Stomach (tissue), 9 donors: ENCODE data around the gene UBAC2. TPM values are rescaled to one million over a fixed set of nuclear protein-coding genes. Genes with fewer than 3 reads are reported as not detected.

ENCODE experiments used
- DNase-seq, 2 donors: peaks; one replicate each; pipeline versions ENCODE4 v3.0.0 to v3.0.0-alpha.2; 2013 to 2019
- H3K27ac ChIP-seq, 5 donors: fragments of 200-600 bp in 4 of 5; sonication (generic) in 4 of 5; one replicate each; pipeline ENCODE4 v1.5.1; 2013 to 2019; ENCODE audit warnings: mild to moderate bottlenecking in 1 of 5, moderate library complexity in 1 of 5
- H3K27me3 ChIP-seq, 3 donors: fragments of 200-600 bp; sonication (generic); one replicate each; pipeline ENCODE4 v1.5.1; 2017 to 2019; ENCODE audit warnings: mixed run types in 1 of 3
- H3K36me3 ChIP-seq, 4 donors: fragments of 200-600 bp; sonication (generic); 1 replicate in 3 of 4; 2 replicates in 1 of 4; pipeline ENCODE4 v1.5.1; 2016 to 2019
- H3K4me1 ChIP-seq, 4 donors: fragments of 200-600 bp; sonication (generic); one replicate each; pipeline ENCODE4 v1.5.1; 2016 to 2019
- H3K4me3 ChIP-seq, 4 donors: fragments of 200-600 bp; sonication (generic) in 3 of 4; one replicate each; pipeline ENCODE4 v1.5.1; 2016 to 2019; ENCODE audit warnings: mild to moderate bottlenecking in 1 of 4
- H3K9me3 ChIP-seq, 4 donors: fragments of 200-600 bp; sonication (generic); one replicate each; pipeline ENCODE4 v1.5.1; 2016 to 2019
- EP300 ChIP-seq: sonication (generic); formaldehyde crosslinking; IDR thresholded peaks from one replicate; pipeline ENCODE4 v1.6.1; 2017; ENCODE audit warnings: antibody characterized with exemption
- POLR2A ChIP-seq, 4 donors: fragments of 450-650 bp; IDR thresholded peaks; one replicate each; pipeline ENCODE4 v1.6.1; 2016; ENCODE audit warnings: antibody characterized with exemption in 4 of 4, control low read depth in 2 of 4, mild to moderate bottlenecking in 1 of 4, moderate library complexity in 1 of 4
- POLR2AphosphoS5 ChIP-seq, 3 donors: sonication (generic); formaldehyde crosslinking; IDR thresholded peaks; one replicate each; pipeline ENCODE4 v1.6.1; 2016; ENCODE audit warnings: antibody characterized with exemption in 3 of 3
- WGBS, 5 donors: extraction: QIAGEN DNeasy Blood & Tissue Kit in 3 of 5; methylation state at CpG; one replicate each; pipeline versions ENCODE4 v1.1.5 to v1.1.7; 2013 to 2018; 5-methylcytosine and 5-hydroxymethylcytosine counted together
- intact Hi-C: fragments of 100-400 bp; cut with DNase I; formaldehyde crosslinking; loops from one replicate; pipeline ENCODE4 v1.15.1; 2023; ENCODE audit warnings: low total_unique reads
- polyA plus RNA-seq, 3 donors: library from polyadenylated mRNA; stranded (reverse); fragments of 200-250 nt; gene quantifications; one replicate each; pipeline ENCODE4 v1.2.3, GENCODE V29; 2013
- total RNA-seq, 5 donors: library from RNA; depleted of rRNA; stranded (reverse); fragments of >200 nt; gene quantifications; one replicate each; pipeline versions ENCODE4 v1.1.0 to v1.2.3, GENCODE V29; 2014 to 2016
- TF ChIP-seq, protein P1 (sequence below), 7 experiments: fragments of 450-650 bp in 4 of 7; fragments of 200-600 bp in 3 of 7; sonication (generic) in 3 of 7; IDR thresholded peaks; one replicate each; pipeline ENCODE4 v1.5.1; 2016 to 2019; ENCODE audit warnings: antibody characterized with exemption in 7 of 7, control low read depth in 2 of 7, mild to moderate bottlenecking in 1 of 7
- donor health status: healthy with polysubstance abuse.
- donor health status: Bipolar disorder and iron deficiency.
- donor health status: healthy.

UBAC2 gene
- total and polyA plus RNA-seq, 8 donors = 18.1 to 68.8 (median 40.1) TPM

DNA sequence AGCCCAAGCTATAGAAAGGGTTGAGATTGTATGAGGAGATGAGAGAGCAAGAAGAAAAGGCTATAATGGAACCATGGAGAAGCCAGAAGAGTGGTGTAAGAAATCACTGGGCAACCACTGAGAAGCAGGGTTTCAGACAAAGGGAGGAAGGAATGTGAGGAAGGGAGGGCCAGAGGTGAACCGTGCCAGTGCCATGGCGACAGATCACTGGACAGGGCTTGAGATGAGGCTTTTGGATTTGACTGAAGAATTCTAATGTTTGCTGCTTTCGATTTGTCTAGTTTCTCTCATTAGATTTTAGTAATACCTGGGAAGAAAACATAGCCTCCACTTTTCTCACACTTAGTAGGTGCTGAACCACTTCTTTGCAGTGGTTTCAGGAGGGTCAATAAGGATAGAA, 112.8 kb downstream of the UBAC2 start:
- Histone ChIP-seq H3K36me3 (peaks cover 0 to 15% (median 8%) of the 10 kb centered on the region in 4 donors), H3K27ac (peak overlapping the region in 4 of 5 donors; percentile 24 to 61 (median 57)), H3K4me3 (no peak overlapping the region), H3K27me3 (no peaks in the 10 kb centered on the region), H3K9me3 (no peaks in the 10 kb centered on the region), H3K4me1 (peaks cover 0 to 38% (median 7%) of the 10 kb centered on the region in 4 donors)
- TF ChIP-seq POLR2A (IDR thresholded peaks at IDR 0.05) = no peak
- no peak for TF ChIP-seq POLR2AphosphoS5 (IDR thresholded peaks at IDR 0.05)
- TF ChIP-seq, protein P1, sequence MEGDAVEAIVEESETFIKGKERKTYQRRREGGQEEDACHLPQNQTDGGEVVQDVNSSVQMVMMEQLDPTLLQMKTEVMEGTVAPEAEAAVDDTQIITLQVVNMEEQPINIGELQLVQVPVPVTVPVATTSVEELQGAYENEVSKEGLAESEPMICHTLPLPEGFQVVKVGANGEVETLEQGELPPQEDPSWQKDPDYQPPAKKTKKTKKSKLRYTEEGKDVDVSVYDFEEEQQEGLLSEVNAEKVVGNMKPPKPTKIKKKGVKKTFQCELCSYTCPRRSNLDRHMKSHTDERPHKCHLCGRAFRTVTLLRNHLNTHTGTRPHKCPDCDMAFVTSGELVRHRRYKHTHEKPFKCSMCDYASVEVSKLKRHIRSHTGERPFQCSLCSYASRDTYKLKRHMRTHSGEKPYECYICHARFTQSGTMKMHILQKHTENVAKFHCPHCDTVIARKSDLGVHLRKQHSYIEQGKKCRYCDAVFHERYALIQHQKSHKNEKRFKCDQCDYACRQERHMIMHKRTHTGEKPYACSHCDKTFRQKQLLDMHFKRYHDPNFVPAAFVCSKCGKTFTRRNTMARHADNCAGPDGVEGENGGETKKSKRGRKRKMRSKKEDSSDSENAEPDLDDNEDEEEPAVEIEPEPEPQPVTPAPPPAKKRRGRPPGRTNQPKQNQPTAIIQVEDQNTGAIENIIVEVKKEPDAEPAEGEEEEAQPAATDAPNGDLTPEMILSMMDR (IDR thresholded peaks at IDR 0.05) = no peak
- TF ChIP-seq EP300 = no peak
- intact Hi-C loops = no loop called here
- no peak for DNase-seq
- 63 to 85% (median 76%) methylated on average over 3 of the region's 3 CpGs for WGBS, 5 donors

DNA sequence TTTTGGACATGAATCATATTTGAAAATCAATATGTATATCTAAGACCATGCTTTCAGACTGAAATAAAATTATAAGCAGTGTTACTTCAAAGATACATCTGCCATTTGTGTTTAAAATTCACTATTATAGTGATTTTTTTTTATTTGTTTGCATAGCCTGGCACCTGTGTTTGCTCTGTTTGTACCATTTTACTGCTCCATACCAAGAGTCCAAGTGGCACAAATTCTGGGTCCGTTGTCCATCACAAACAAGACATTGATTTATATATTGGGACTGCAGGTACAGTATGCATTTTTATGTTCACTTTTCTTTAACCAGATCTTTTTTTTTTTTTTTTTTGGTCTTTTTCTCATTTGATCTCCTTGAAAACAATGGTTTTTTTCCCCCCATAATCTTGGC, 113.3 kb downstream of the UBAC2 start:
- peaks cover 0 to 34% (median 6%) of the 10 kb centered on the region in 4 donors for H3K4me1 ChIP-seq
- DNase-seq = no peak
- peak overlapping the region in 1 of 5 donors; percentile 54 for H3K27ac ChIP-seq
- H3K36me3 ChIP-seq = peaks cover 0 to 19% (median 12%) of the 10 kb centered on the region in 4 donors
- H3K9me3 ChIP-seq = no peaks in the 10 kb centered on the region
- no peak overlapping the region for H3K4me3 ChIP-seq
- 52 to 81% (median 62%) methylated on average over 1 of the region's 1 CpG for WGBS, 5 donors
- intact Hi-C loops = no loop called here
- TF ChIP-seq, protein P1 (IDR thresholded peaks at IDR 0.05) = no peak
- TF ChIP-seq POLR2AphosphoS5 (IDR thresholded peaks at IDR 0.05) = no peak
- no peak for TF ChIP-seq EP300
- TF ChIP-seq POLR2A (IDR thresholded peaks at IDR 0.05) = no peak
- H3K27me3 ChIP-seq = no peaks in the 10 kb centered on the region

DNA sequence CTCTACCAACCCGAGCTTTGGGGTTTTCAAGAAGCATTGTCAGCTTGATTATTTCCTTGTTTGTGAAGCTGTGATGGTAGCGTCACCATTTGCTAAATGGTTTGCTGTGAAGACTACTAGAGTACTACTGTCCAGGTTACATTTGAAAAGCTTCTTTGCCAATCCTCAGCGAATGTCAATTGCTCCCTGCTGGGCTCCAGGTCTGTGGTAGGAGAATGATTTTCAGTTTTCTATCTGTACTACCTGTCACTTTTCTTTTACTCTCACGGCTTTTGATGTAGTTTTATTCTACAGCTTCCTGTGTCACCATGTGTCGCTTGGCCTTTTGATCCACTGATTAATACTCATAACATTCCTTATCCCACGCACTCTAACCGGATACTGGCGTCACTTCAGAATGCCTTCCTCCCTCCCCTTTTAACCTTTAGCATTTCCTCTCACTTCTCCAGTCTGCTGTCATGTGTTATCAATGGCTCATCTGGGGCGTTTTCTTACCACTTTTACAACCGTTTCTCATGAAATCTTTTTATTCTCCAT, 114.1 kb downstream of the UBAC2 start:
- TF ChIP-seq EP300 (no peak), POLR2AphosphoS5 (IDR thresholded peaks at IDR 0.05) (no peak), POLR2A (IDR thresholded peaks at IDR 0.05) (no peak)
- TF ChIP-seq, protein P1 (IDR thresholded peaks at IDR 0.05) = no peak
- H3K36me3 ChIP-seq = peaks cover 0 to 24% (median 18%) of the 10 kb centered on the region in 4 donors
- 67 to 81% (median 76%) methylated on average over 10 of the region's 10 CpGs for WGBS, 5 donors
- H3K4me3 ChIP-seq = no peak overlapping the region
- peak overlapping the region in 4 of 5 donors; percentile 19 to 47 (median 41) for H3K27ac ChIP-seq
- H3K27me3 ChIP-seq = no peaks in the 10 kb centered on the region
- no peaks in the 10 kb centered on the region for H3K9me3 ChIP-seq
- peaks cover 0 to 33% (median 6%) of the 10 kb centered on the region in 4 donors for H3K4me1 ChIP-seq
- DNase-seq = peak in 1 of 2 donors; percentile 69
- intact Hi-C loops = no loop called here

GRCh38 chr13:99315186-99315585, 114.5 kb downstream of the UBAC2 start:
- peaks cover 0 to 33% (median 4%) of the 10 kb centered on the region in 4 donors for H3K4me1 ChIP-seq
- TF ChIP-seq EP300 (no peak), POLR2A (IDR thresholded peaks at IDR 0.05) (no peak), POLR2AphosphoS5 (IDR thresholded peaks at IDR 0.05) (no peak)
- TF ChIP-seq, protein P1 (IDR thresholded peaks at IDR 0.05) = no peak
- 74 to 90% (median 86%) methylated on average over 6 of the region's 6 CpGs for WGBS, 5 donors
- H3K9me3 ChIP-seq = no peaks in the 10 kb centered on the region
- H3K36me3 ChIP-seq = peaks cover 0 to 26% (median 18%) of the 10 kb centered on the region in 4 donors
- DNase-seq = no peak
- no peak overlapping the region for H3K4me3 ChIP-seq
- intact Hi-C loops = no loop called here
- peak overlapping the region in 4 of 5 donors; percentile 19 to 47 (median 41) for H3K27ac ChIP-seq
- H3K27me3 ChIP-seq = no peaks in the 10 kb centered on the region
